Liver (tissue), 9 donors: ENCODE results near the gene TMPRSS11D. TPM values are rescaled to one million over a fixed set of nuclear protein-coding genes. Genes with fewer than 3 reads are reported as not detected.

ENCODE experiments used
- DNase-seq: peaks from one replicate; pipeline ENCODE4 v3.0.0-alpha.2; 2017; ENCODE audit warnings: low spot score
- H3K27ac ChIP-seq, 2 donors: one replicate each; pipeline ENCODE4 v1.7.0; 2013; ENCODE audit warnings: inconsistent platforms in 2 of 2, low read length in 2 of 2, control low read depth in 1 of 2, low read depth in 1 of 2, mild to moderate bottlenecking in 1 of 2
- H3K27me3 ChIP-seq, 4 donors: one replicate each; pipeline versions ENCODE4 v1.6.1 to v1.7.0; 2013; ENCODE audit warnings: low read length in 3 of 4, inconsistent platforms in 1 of 4, mild to moderate bottlenecking in 1 of 4, moderate library complexity in 1 of 4; ENCODE audit not compliant: control insufficient read depth in 4 of 4, insufficient read depth in 4 of 4
- H3K36me3 ChIP-seq, 4 donors: one replicate each; pipeline versions ENCODE4 v1.6.1 to v1.7.0; 2013; ENCODE audit warnings: low read length in 3 of 4, mild to moderate bottlenecking in 3 of 4, low read depth in 1 of 4, moderate library complexity in 1 of 4; ENCODE audit not compliant: control insufficient read depth in 4 of 4, insufficient read depth in 3 of 4
- H3K4me1 ChIP-seq, 4 donors: one replicate each; pipeline versions ENCODE4 v1.6.1 to v1.7.0; 2013; ENCODE audit warnings: low read length in 3 of 4, mild to moderate bottlenecking in 3 of 4, moderate library complexity in 1 of 4; ENCODE audit not compliant: control insufficient read depth in 4 of 4, insufficient read depth in 4 of 4
- H3K4me3 ChIP-seq, 3 donors: one replicate each; pipeline versions ENCODE4 v1.6.1 to v1.7.0; 2013; ENCODE audit warnings: low read length in 3 of 3, control low read depth in 1 of 3, low read depth in 1 of 3, mild to moderate bottlenecking in 1 of 3
- H3K9ac ChIP-seq, 2 donors: one replicate each; pipeline ENCODE4 v1.7.0; 2013; ENCODE audit warnings: low read length in 2 of 2, mild to moderate bottlenecking in 2 of 2, moderate library complexity in 2 of 2, control low read depth in 1 of 2, low read depth in 1 of 2
- H3K9me3 ChIP-seq, 4 donors: one replicate each; pipeline versions ENCODE4 v1.6.1 to v1.7.0; 2013; ENCODE audit warnings: low read length in 3 of 4; ENCODE audit not compliant: control insufficient read depth in 4 of 4
- ATF3 ChIP-seq: IDR thresholded peaks from 2 replicates; pipeline ENCODE4 v1.6.1; 2016; ENCODE audit warnings: antibody characterized with exemption
- EGR1 ChIP-seq, 2 donors: IDR thresholded peaks; 2 replicates each; pipeline ENCODE4 v1.6.1; 2016 to 2018; ENCODE audit warnings: antibody characterized with exemption in 2 of 2, low read depth in 2 of 2
- FOXA1 ChIP-seq: IDR thresholded peaks from 2 replicates; pipeline ENCODE4 v1.6.1; 2016; ENCODE audit warnings: antibody characterized with exemption
- FOXA2 ChIP-seq: IDR thresholded peaks from 2 replicates; pipeline ENCODE4 v1.6.1; 2016; ENCODE audit warnings: antibody characterized with exemption
- GABPA ChIP-seq, 2 donors: IDR thresholded peaks in 1 of 2; conservative IDR thresholded peaks in 1 of 2; 2 replicates each; pipeline ENCODE4 v1.6.1; 2016; ENCODE audit warnings: antibody characterized with exemption in 2 of 2, mild to moderate bottlenecking in 1 of 2, moderate library complexity in 1 of 2
- HNF4A ChIP-seq, 2 donors: conservative IDR thresholded peaks; 2 replicates each; pipeline ENCODE4 v1.6.1; 2016; ENCODE audit warnings: antibody characterized with exemption in 2 of 2, mild to moderate bottlenecking in 2 of 2
- JUND ChIP-seq, 2 donors: IDR thresholded peaks; 2 replicates each; pipeline ENCODE4 v1.6.1; 2016; ENCODE audit warnings: antibody characterized with exemption in 2 of 2
- NR2F2 ChIP-seq: IDR thresholded peaks from 2 replicates; pipeline ENCODE4 v1.6.1; 2016; ENCODE audit warnings: antibody characterized with exemption
- RAD21 ChIP-seq, 2 donors: IDR thresholded peaks; 2 replicates each; pipeline ENCODE4 v1.6.1; 2016; ENCODE audit warnings: antibody characterized with exemption in 2 of 2, mild to moderate bottlenecking in 2 of 2
- REST ChIP-seq: IDR thresholded peaks from 2 replicates; pipeline ENCODE4 v1.6.1; 2016; ENCODE audit warnings: antibody characterized with exemption, mild to moderate bottlenecking
- RXRA ChIP-seq, 2 donors: IDR thresholded peaks; 2 replicates each; pipeline ENCODE4 v1.6.1; 2017 to 2018; ENCODE audit warnings: antibody characterized with exemption in 2 of 2, mild to moderate bottlenecking in 1 of 2
- SP1 ChIP-seq: IDR thresholded peaks from 2 replicates; pipeline ENCODE4 v1.6.1; 2018; ENCODE audit warnings: antibody characterized with exemption, mild to moderate bottlenecking
- TAF1 ChIP-seq: conservative IDR thresholded peaks from 2 replicates; pipeline ENCODE4 v1.6.1; 2016; ENCODE audit warnings: antibody characterized with exemption, mild to moderate bottlenecking
- YY1 ChIP-seq: IDR thresholded peaks from 2 replicates; pipeline ENCODE4 v1.6.1; 2016; ENCODE audit warnings: antibody characterized with exemption, mild to moderate bottlenecking
- ZBTB33 ChIP-seq: IDR thresholded peaks from 2 replicates; pipeline ENCODE4 v1.6.1; 2016; ENCODE audit warnings: antibody characterized with exemption
- WGBS: extraction: QIAGEN DNeasy Blood & Tissue Kit; methylation state at CpG from one replicate; pipeline ENCODE4 v1.1.7; 2013; 5-methylcytosine and 5-hydroxymethylcytosine counted together
- polyA plus RNA-seq, 2 donors: library from polyadenylated mRNA; stranded (reverse) in 1 of 2; unstranded in 1 of 2; fragments of 200-250 nt in 1 of 2; fragments of >200 nt in 1 of 2; fragmentation: Nextera tagmentation in 1 of 2; extraction: Ambion mirVana in 1 of 2; gene quantifications; one replicate each; pipeline versions ENCODE4 v1.2.1 to v1.2.3, GENCODE V29; 2013 to 2015
- total RNA-seq, 2 donors: library from RNA; depleted of rRNA; stranded (reverse); fragments of >200 nt; gene quantifications; one replicate each; pipeline ENCODE4 v1.2.3, GENCODE V29; 2014
- TF ChIP-seq, protein P1 (sequence below): fragments of 150-350 bp; IDR thresholded peaks from 2 replicates; pipeline ENCODE4 v1.5.1; 2017; ENCODE audit warnings: improper control_type of control experiment, low read depth, low read length; ENCODE audit not compliant: missing input control
- TF ChIP-seq, protein P2 (sequence below): IDR thresholded peaks from 2 replicates; pipeline ENCODE4 v1.6.1; 2016; ENCODE audit warnings: antibody characterized with exemption
- donor health status: healthy.
- donor health status: healthy.
- donor health status: healthy.
- donor health status: healthy.
- donor health status: healthy.

TMPRSS11D gene
- total and polyA plus RNA-seq, 4 donors: 0.03 TPM; not detected in 3

DNA sequence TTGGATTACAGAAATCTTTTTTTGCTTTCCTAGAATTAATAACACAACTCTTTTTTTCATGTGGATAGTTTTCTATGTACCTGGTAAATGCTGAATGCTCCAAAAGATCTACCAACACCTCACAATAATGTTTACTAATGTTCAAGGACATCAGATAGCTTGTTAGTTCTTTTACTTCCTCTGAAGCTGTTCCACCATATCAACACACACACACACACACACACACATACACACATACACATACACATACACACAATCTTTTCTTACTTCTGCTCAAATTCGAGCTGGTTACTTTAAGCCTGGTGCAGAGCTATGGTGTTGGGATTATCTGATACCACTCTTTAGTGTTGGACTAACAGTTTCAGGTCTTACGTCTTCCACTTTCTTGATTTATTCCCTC is 28.3 kb upstream of the TMPRSS11D start (continued):
- TF ChIP-seq FOXA2 (no peak), EGR1 (IDR thresholded peaks at IDR 0.05; ENCODE audit: low read depth in 2 of 2) (no peak), SP1 (no peak)

DNA sequence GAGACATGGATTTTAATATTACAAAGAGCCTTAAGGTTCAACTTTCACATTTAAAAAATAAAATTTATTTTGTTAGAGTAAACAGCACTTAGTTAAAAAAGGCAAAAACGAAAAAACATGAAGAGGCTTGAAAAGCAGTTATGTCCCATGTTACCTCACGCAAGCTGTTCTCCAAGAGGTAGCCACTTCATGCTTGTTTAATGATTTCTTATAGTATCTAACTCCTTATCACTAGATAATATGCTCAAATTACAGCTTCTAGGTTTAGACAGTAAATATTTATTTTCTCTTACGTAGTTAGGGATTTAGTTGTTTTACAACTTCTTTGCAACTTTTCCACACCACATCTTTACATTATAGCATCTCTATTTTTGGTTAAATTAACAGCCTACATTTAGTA is 27.8 kb upstream of the TMPRSS11D start:
- no peak for DNase-seq
- 52% methylated on average over 3 of the region's 3 CpGs for WGBS
- Histone ChIP-seq H3K9ac (no peak overlapping the region), H3K4me3 (no peak overlapping the region), H3K27ac (no peak overlapping the region), H3K36me3 (no peaks in the 10 kb centered on the region), H3K4me1 (no peaks in the 10 kb centered on the region), H3K27me3 (no peaks in the 10 kb centered on the region), H3K9me3 (no peaks in the 10 kb centered on the region)
- TF ChIP-seq REST: no peak
- TF ChIP-seq, protein P1, sequence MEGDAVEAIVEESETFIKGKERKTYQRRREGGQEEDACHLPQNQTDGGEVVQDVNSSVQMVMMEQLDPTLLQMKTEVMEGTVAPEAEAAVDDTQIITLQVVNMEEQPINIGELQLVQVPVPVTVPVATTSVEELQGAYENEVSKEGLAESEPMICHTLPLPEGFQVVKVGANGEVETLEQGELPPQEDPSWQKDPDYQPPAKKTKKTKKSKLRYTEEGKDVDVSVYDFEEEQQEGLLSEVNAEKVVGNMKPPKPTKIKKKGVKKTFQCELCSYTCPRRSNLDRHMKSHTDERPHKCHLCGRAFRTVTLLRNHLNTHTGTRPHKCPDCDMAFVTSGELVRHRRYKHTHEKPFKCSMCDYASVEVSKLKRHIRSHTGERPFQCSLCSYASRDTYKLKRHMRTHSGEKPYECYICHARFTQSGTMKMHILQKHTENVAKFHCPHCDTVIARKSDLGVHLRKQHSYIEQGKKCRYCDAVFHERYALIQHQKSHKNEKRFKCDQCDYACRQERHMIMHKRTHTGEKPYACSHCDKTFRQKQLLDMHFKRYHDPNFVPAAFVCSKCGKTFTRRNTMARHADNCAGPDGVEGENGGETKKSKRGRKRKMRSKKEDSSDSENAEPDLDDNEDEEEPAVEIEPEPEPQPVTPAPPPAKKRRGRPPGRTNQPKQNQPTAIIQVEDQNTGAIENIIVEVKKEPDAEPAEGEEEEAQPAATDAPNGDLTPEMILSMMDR: no peak
- no peak for TF ChIP-seq GABPA (IDR thresholded peaks at IDR 0.05 in 1 of 2, conservative IDR thresholded peaks at IDR 0.05 in 1 of 2)
- TF ChIP-seq HNF4A (conservative IDR thresholded peaks at IDR 0.05): no peak
- no peak for TF ChIP-seq SP1
- no peak for TF ChIP-seq FOXA1
- TF ChIP-seq RXRA (IDR thresholded peaks at IDR 0.05): no peak
- TF ChIP-seq EGR1 (IDR thresholded peaks at IDR 0.05; ENCODE audit: low read depth in 2 of 2): no peak
- TF ChIP-seq JUND (IDR thresholded peaks at IDR 0.05): no peak
- TF ChIP-seq ATF3: no peak
- no peak for TF ChIP-seq TAF1
- TF ChIP-seq, protein P2, sequence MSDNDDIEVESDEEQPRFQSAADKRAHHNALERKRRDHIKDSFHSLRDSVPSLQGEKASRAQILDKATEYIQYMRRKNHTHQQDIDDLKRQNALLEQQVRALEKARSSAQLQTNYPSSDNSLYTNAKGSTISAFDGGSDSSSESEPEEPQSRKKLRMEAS: no peak
- no peak for TF ChIP-seq RAD21 (IDR thresholded peaks at IDR 0.05)
- no peak for TF ChIP-seq YY1
- TF ChIP-seq NR2F2: no peak
- TF ChIP-seq ZBTB33: no peak
